SH-SY5Y (cell line): ENCODE results near the gene LMO7.

Source experiments
- GATA2 ChIP-seq: IDR thresholded peaks from 2 replicates; pipeline ENCODE4 v1.6.1; 2011; ENCODE audit warnings: mild to moderate bottlenecking, low read depth, low read length
- GATA3 ChIP-seq: IDR thresholded peaks from 2 replicates; pipeline ENCODE4 v1.6.1; 2011; ENCODE audit warnings: low read depth, mild to moderate bottlenecking, low read length, moderate library complexity

DNA sequence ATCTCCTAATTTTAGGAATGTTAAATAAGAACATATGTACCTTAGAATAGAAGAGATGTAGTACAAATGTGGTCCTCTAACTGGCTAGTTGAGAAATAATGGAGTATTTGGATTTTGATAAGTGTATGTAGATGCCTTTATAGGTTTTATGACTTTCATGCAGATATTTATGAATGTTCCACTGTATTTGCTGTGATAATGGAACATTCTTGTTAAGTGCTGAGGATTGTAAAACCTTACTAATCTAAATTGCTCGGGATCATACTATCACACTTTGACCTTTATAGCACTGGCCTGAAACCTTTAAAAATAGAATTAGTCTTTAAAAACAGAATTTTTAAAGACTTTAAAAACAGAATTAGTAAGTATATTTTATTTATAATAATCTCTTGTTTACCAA is 135.1 kb downstream of the LMO7 start:
- TF ChIP-seq GATA2 (no peak), GATA3 (no peak)
